EL (cell line): ENCODE data around the gene FBXO4.
A peak's percentile ranks its signal among the peaks of the same experiment; 100 is the strongest.

ENCODE experiments used
- DNase-seq: peaks from one replicate; pipeline ENCODE4 v3.0.0-alpha.2; 2016

FBXO4 gene, protein sequence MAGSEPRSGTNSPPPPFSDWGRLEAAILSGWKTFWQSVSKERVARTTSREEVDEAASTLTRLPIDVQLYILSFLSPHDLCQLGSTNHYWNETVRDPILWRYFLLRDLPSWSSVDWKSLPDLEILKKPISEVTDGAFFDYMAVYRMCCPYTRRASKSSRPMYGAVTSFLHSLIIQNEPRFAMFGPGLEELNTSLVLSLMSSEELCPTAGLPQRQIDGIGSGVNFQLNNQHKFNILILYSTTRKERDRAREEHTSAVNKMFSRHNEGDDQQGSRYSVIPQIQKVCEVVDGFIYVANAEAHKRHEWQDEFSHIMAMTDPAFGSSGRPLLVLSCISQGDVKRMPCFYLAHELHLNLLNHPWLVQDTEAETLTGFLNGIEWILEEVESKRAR

GRCh38 chr5:41924872-41925554 is at the start of gene FBXO4:
FBXO4 (plus strand) TSS chr5:41925281; CDS start chr5:41925310, 29 bp downstream.
- DNase-seq, result peak; percentile 86

DNA sequence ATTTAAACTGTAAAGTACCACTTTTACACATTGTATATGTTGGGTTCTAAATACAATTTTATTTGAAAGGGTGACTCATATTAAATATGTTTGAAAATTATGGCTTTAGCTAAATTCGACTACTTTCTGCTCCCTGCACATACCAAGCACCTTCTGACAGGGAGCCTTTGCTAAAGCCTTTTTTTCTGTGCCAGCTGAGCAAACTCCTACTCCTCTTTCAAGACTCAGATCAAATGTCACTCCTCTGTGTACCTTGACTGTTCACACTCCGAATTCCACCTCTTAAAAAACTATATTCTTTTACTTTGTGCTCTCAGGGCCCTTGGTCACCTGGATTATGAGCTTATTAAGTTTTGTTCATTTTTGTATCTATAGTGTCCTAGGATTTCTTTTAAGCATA is 48.4 kb upstream of the FBXO4 start:
- DNase-seq, result no peak

DNA sequence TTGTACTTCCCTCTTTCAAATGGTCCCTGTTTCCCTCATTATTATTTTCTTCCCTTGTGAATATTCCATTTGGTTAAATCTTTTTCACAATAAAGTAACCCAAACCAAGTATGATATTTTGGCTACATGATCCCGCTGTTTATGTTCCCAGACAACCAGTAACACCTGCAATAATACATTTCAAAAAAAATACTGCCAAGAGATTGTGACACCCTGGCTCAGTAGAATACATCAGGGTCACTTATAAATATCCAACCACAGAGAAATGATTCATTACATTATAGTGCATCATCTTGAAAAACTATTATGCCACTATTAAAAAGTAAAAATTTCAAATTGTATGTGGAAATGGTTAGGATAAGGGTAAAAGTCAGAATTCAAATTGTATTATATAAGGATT is 47.7 kb upstream of the FBXO4 start:
- no peak for DNase-seq

- no peak for DNase-seq
Measured at GRCh38 chr5:41878173-41878572, 46.9 kb upstream of the FBXO4 start.

GRCh38 chr5:41878643-41879478 is 46.2 kb upstream of the FBXO4 start:
- no peak for DNase-seq

- DNase-seq, result no peak
Measured at GRCh38 chr5:41882765-41883164, 42.3 kb upstream of the FBXO4 start.

DNA sequence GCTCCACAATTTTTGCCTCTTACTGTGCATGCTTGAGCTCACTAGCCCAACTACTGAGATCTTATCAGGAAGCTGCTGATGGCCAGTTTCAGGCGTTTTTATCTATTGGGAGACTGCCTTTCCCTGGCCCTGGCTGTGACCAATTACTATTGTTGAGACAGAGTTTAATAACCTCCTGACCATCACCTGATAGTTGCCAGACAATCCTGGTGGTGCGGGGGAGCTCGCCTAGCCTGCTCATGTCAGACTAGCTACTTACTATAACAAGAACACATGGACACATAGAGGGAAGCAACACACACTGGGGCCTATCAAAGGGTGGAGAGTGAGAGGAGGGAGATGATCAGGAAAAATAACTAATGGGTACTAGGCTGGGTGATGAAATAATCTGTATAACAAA is 41.8 kb upstream of the FBXO4 start:
- DNase-seq, result no peak

- no peak for DNase-seq
Measured at GRCh38 chr5:41883936-41884335, 41.1 kb upstream of the FBXO4 start.

DNA sequence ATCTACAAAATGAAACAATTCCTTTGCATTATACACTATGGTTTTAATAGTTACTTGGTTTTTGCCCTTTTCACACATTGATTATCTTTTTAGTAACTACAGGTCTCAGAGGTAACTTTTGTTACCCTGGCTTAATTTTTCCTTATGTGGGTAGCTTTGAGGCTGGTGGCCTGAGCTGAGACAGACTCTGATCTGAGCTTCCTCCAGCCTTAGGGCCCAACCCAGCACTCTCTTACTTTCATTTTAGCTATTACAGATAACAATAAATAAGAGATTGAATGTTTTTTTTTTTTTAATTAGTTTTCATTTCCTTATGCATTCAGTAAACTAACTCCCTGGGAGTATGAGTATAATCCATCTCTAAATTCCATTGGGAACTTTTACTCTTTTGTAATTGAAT is 39.8 kb upstream of the FBXO4 start:
- DNase-seq, result no peak

DNA sequence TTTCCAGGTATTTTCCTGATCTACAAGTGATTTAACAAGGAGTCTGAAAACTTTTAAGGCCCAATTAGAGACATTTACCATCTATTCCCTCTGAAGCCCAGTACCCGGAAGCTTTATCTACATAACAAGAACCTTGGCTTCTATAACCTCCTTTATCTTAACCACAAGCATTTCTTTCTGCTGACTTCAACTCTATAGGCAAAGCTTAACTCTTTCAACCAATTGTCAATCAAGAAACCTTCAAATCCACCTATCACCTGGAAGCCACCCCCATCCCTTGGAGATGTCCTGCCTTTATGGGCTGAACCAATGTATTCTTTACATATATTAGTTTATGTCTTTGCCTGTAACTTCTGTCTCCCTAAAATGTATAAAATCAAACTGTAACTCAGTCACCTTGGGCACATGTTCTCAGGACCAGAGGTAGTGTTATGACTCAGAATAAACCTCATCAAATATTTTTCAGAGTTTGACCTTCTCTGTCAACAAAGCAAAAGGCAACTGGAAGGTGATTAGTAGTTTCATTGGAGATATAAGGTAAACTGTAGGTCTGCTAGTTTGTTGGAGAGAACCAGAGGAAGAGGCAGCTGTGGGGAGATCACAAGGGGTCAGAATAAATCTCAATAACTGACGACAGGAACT is 33.9 kb upstream of the FBXO4 start:
- DNase-seq, result no peak

GRCh38 chr5:41892031-41892430 is 33.0 kb upstream of the FBXO4 start:
- DNase-seq, result no peak

DNA sequence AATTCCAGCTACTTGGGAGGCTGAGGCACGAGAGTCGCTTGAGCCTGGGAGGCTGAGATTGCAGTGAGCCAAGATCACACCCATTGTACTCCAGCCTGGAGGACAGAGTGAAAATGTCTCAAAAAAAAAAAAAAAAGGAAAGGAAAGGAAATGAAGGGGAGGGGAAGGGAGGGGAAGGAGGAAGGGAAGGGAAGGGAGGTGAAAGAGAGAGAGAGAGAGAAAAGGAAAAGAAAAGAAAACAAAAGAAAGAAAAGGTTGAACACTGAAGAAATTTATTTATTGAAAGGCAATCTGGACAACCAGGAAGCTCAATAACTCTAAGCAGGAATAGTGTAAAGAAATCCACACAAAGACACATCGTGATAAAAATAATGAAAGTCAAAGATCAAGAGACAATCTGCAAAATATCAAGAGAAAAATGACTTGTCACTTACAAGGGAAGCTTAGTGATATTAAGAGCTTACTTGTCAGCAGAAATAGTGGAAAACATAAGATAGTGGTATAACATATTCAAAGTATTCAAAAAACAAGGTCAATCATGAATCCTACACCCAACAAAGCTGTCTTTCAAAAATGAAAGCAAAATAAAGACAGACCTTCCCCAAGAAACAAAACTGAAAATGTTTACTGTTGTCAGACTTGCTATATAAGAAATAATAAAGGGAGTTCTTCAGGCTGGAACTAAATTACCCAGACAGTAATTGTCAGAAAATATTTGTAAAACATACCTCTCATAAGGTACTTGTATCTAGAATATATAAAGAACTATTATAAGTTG is 31.8 kb upstream of the FBXO4 start:
- DNase-seq, result no peak

DNA sequence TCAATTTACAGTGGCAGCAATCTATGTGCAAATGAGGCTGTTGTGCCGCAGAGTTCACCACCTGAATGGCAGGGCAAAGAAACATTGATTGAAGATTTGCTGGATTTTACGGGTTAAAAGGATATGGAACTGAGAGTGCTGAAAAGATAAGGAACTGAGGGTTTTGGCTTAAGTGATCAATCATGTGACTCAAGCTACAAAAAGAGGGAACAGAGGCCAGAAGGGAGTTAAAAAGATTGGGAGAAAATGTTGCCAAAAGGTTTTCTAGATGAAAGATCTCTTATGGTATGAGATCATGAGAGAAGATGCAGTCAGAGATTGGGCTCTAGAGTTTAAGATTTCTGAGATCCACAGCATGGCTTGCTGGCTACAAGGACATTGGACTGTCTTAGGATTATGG is 28.9 kb upstream of the FBXO4 start:
- no peak for DNase-seq

GRCh38 chr5:41903382-41903891 is 21.6 kb upstream of the FBXO4 start:
- no peak for DNase-seq

GRCh38 chr5:41903892-41904799 is 20.9 kb upstream of the FBXO4 start, which contains the start of gene RIMOC1:
RIMOC1 (plus strand) TSS chr5:41904344; CDS start chr5:41904368, 24 bp downstream.
- peak; percentile 100 for DNase-seq

GRCh38 chr5:41906151-41906550 is 18.9 kb upstream of the FBXO4 start:
- DNase-seq, result no peak

- peak; percentile 41 for DNase-seq
Measured at GRCh38 chr5:41908374-41909079, 16.6 kb upstream of the FBXO4 start.

DNA sequence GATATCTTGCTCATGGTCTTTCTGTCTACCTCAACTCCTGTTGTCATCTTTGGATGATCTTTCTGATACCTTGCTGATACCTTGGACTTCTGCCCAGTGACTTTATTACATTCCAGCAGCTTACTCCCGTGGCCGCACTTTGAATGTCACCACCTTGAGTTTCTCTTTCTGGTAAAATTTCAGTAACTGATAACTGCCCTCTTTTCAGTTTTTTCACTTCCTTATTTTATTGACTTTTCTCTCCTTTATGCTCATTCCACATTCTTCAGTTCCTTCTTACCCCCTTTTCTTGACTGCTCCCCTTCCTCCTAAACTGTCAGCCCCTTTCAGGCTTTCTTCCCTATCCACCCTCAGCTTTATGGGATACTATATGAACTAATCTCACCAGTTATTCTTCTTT is 7.0 kb upstream of the FBXO4 start:
- DNase-seq, result no peak

DNA sequence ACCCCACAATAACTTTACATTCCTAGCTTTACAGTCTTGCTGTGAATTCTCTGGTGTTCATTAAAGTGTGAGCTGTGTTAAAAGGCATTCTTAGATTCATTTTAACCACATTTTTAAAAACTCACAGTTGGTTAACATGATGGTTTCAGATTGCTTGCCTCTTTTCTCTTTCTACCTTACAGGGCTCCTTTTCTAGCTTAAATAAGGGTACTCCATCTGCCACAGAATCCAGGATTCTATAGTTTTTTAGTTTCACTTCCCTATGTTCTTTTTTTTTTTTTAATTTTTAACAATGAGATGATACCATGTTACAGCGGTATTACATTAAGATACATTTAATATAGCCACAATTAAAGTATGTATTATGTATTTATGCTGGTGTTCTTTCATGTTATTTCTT is 3.9 kb upstream of the FBXO4 start:
- no peak for DNase-seq

DNA sequence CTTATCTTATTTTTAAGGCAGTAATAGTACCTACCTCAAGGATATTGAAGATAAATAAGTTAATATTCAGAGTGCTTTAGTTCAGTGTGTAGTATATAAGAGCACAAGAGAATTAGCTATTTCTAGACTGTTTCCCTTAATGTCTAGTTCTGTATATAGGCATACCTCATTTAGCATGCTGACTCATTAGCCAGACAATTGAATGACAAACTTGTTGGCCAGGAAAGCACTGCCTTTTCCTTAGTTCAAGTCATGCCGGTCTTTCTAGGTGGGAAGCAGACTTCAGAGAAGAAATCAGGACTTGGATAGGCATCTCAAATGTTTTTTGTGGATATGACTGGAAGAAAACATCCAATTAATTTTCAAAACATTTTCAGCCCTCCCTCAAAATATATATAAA is 3.2 kb upstream of the FBXO4 start:
- DNase-seq, result peak; percentile 29
